ENCODE data around the gene G6PC3. TPM values are rescaled to one million over a fixed set of nuclear protein-coding genes. Genes with fewer than 3 reads are reported as not detected.

Gene G6PC3
- total RNA-seq, 1 experiment from 2014 or later: 105 TPM

GRCh38 chr17:44071772-44072171, 1.2 kb downstream of the G6PC3 start:
- Histone ChIP-seq H4K8ac (replicated peaks; ENCODE audit: insufficient read length, low read depth, low read length) (no peak overlapping the region), H2BK12ac (ENCODE audit: insufficient read length, low read depth, low read length) (no peak overlapping the region), H3K27me3 (ENCODE audit: insufficient read depth, low read length) (no peaks in the 10 kb centered on the region), H4K20me1 (ENCODE audit: control insufficient read depth, insufficient read depth, insufficient read length) (no peaks in the 10 kb centered on the region), H3K79me2 (ENCODE audit: insufficient read depth, low read length) (no peaks in the 10 kb centered on the region; the same call in 1 of the 2 replicates), H3K79me1 (ENCODE audit: insufficient read depth, low read depth, low read length, poor library complexity, severe bottlenecking) (no peaks in the 10 kb centered on the region), H3K9ac (ENCODE audit: extremely low read depth, insufficient read length, low read length) (peak overlapping the region; percentile 25), H3K14ac (ENCODE audit: insufficient read depth, low read length) (no peak overlapping the region), H4K5ac (ENCODE audit: insufficient read length, low read depth, low read length) (no peak overlapping the region), H2AK5ac (ENCODE audit: insufficient read length, low read length) (no peak overlapping the region), H3K9me3 (ENCODE audit: control insufficient read depth, low read depth, low read length) (no peaks in the 10 kb centered on the region), H3K56ac (ENCODE audit: insufficient read length, low read depth, low read length) (no peak overlapping the region), H2BK20ac (ENCODE audit: low read depth, low read length, poor library complexity, severe bottlenecking) (no peak overlapping the region), H3K18ac (ENCODE audit: insufficient read length, low read depth, low read length) (no peak overlapping the region), H2BK5ac (ENCODE audit: insufficient read length, low read length) (no peak overlapping the region), H2BK15ac (ENCODE audit: low read depth, low read length) (no peak overlapping the region), H3K4me2 (ENCODE audit: insufficient read depth, insufficient read length, low read length) (peak overlapping the region; percentile 84), H3K23me2 (ENCODE audit: insufficient read length, low read depth, low read length, poor library complexity, severe bottlenecking) (peaks cover 9% of the 10 kb centered on the region), H3K23ac (ENCODE audit: insufficient read length, low read depth, low read length) (no peak overlapping the region), H3K4me1 (ENCODE audit: insufficient read depth, low read length) (no peaks in the 10 kb centered on the region), H2AFZ (ENCODE audit: low read length) (no peak overlapping the region), H3K4ac (ENCODE audit: low read depth, low read length) (no peak overlapping the region), H3K27ac (ENCODE audit: insufficient read length, low read depth, low read length) (no peak overlapping the region), H3T11ph (ENCODE audit: low read length) (no peak overlapping the region), H2BK120ac (ENCODE audit: low read depth, low read length, poor library complexity, severe bottlenecking) (no peak overlapping the region), H4K91ac (ENCODE audit: insufficient read length, low read depth, low read length) (no peak overlapping the region)
- Mint-ChIP-seq H3K27me3 (ENCODE audit: low read depth) (no peaks in the 10 kb centered on the region), H3K4me3 (peak overlapping the region; percentile 93 to 96), H3K36me3 (ENCODE audit: insufficient read depth in 1 of 3, low read depth in 3 of 3) (peaks cover 21 to 42% (median 33%) of the 10 kb centered on the region in 3 experiments; a peak in 6 of 7 replicates), H3K4me1 (peaks cover 17 to 29% of the 10 kb centered on the region in 2 experiments), H3K9me3 (no peaks in the 10 kb centered on the region; a peak in 1 of 5 replicates), H3K27ac (peak overlapping the region; percentile 17 to 97 (median 91); a peak in 3 of 7 replicates)
- DNase-seq: peak; percentile 38
- WGBS (ENCODE audit: extremely low coverage, insufficient read length, low lambda C conversion rate): no CpG with 5 or more reads among the region's 2 CpGs
- TF ChIP-seq CTCF (conservative IDR thresholded peaks at IDR 0.05): no peak

Data from H9 (cell line).